AG09319 (cell line): ENCODE results near the gene TOP1.

Source experiments
- DNase-seq: peaks from one replicate; pipeline ENCODE4 v3.0.0-alpha.2; 2010; ENCODE audit warnings: low read depth; ENCODE audit errors: extremely low read depth
- CTCF ChIP-seq: IDR thresholded peaks from 2 replicates; pipeline ENCODE4 v1.5.1; 2011; ENCODE audit warnings: low read depth, mild to moderate bottlenecking, inconsistent platforms, low read length, moderate library complexity

The TOP1 gene

GRCh38 chr20:41138475-41139226, 110.0 kb downstream of the TOP1 start:
- TF ChIP-seq CTCF, result no peak
- no peak for DNase-seq

GRCh38 chr20:41139227-41140093, 110.8 kb downstream of the TOP1 start:
- TF ChIP-seq CTCF, result no peak
- DNase-seq, result no peak

- DNase-seq, result no peak
- no peak for TF ChIP-seq CTCF
These were observed 111.9 kb downstream of the TOP1 start for GRCh38 chr20:41140226-41141133.

DNA sequence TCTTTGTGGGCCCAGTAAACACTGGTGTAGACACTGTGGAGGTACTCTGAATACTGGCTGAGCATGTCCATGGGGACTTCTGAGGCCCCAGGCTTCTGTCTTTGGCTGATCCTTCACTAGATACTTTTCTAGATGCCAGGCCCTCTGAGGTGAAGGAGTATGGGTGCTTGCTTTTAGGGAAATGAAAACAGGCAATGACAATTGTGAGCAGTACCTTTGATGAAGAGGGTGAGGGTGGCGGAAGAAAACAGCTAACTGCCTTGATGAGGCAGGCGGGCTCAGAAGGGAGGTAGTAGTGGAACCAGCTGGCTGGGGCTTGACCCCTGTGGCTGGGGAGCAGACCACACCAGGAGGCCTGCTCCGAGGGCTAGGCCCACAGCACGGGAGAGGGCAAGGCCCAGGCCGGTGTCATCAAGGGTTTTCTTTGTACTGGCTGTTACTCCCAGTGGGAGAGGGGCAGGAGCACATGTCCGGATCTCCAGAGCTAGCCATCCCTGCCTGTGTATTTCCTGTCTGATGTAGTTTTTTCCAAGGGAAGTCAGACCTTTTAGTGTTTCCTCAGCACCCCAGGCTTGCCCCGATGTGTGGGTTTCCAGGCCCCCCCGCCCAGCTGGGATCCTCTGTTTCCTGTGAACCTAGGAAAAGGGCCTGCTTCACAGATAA, 112.7 kb downstream of the TOP1 start:
- TF ChIP-seq CTCF, result no peak
- no peak for DNase-seq

DNA sequence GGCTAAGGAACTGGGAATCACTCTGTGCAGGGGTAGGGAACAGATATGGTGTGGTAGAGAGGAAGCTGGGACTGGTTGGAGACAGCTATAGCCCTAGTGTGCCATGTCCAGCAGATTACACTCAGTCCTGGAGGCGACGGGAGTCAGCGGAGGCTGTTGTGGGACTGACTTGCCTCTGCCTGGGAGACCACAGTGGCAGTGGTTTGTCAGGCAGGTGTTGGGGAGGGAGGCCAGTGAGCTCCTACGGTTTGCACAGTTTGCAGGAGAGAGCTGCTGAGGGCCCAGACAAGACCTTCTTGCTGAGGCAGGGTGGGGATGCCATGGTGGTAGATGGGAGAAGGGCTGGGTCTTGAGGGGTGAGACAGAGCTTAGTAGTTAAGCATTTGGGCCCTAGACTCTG, 113.6 kb downstream of the TOP1 start:
- no peak for TF ChIP-seq CTCF

DNA sequence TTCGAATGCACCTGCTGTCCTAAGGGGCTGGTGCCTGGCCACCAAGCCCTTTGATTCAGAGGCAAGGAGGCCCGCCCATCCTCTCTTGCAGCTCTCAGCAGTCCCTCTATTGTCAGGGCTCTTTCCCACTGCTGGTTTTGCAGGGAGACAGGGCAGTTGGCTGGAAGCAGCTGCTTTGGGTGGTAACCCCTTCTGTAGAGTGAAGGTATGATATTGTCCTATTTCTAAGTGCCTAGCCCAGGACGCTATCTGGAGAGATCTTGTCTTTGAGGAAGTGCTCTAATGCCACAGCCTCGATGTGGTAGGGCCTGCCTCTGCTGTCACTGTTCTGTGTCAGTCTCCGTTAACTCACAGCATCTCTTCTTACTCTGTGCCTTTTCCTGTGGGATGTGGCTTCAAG, 114.3 kb downstream of the TOP1 start:
- TF ChIP-seq CTCF, result no peak
- DNase-seq, result no peak

More for the DNA sequence above, 113.6 kb downstream of the TOP1 start:
- DNase-seq, result no peak
